Trophoblast cell (in vitro differentiated cells and primary cell): ENCODE results near the gene RRP9.
A peak's percentile ranks its signal among the peaks of the same experiment; 100 is the strongest.
"Not testable (repeated sequence)": the region's sequence is repeated elsewhere in the genome, so short reads cannot be mapped to it uniquely, and the experiment has no call there.

ENCODE experiments used
- DNase-seq, 2 donors: peaks; one replicate each; pipeline ENCODE4 v3.0.0-alpha.2; 2016
- H2AFZ ChIP-seq: 2 replicates; pipeline ENCODE4 v1.6.1; 2013; ENCODE audit warnings: low read length, moderate library complexity, mild to moderate bottlenecking; ENCODE audit not compliant: insufficient read depth, poor library complexity
- H2AK5ac ChIP-seq: 2 replicates; pipeline ENCODE4 v1.6.1; 2013; ENCODE audit warnings: mild to moderate bottlenecking, low read length
- H2BK120ac ChIP-seq: 2 replicates; pipeline ENCODE4 v1.6.1; 2013; ENCODE audit warnings: low read length, mild to moderate bottlenecking, moderate library complexity; ENCODE audit not compliant: insufficient read depth, poor library complexity
- H2BK12ac ChIP-seq: 2 replicates; pipeline ENCODE4 v1.6.1; 2013; ENCODE audit warnings: mild to moderate bottlenecking, low read length, moderate library complexity
- H2BK5ac ChIP-seq: 2 replicates; pipeline ENCODE4 v1.6.1; 2013; ENCODE audit warnings: low read length, low read depth, moderate library complexity, mild to moderate bottlenecking; ENCODE audit not compliant: poor library complexity
- H3K14ac ChIP-seq: 2 replicates; pipeline ENCODE4 v1.6.1; 2013; ENCODE audit warnings: mild to moderate bottlenecking, low read length
- H3K18ac ChIP-seq: 2 replicates; pipeline ENCODE4 v1.6.1; 2013; ENCODE audit warnings: mild to moderate bottlenecking, low read length
- H3K23ac ChIP-seq: 2 replicates; pipeline ENCODE4 v1.6.1; 2013; ENCODE audit warnings: low read length
- H3K27ac ChIP-seq: 2 replicates; pipeline ENCODE4 v1.5.1; 2013; ENCODE audit warnings: low read depth, mild to moderate bottlenecking, inconsistent platforms, low read length, moderate library complexity
- H3K27me3 ChIP-seq: 2 replicates; pipeline ENCODE4 v1.6.1; 2013; ENCODE audit warnings: inconsistent platforms, mild to moderate bottlenecking, low read length, moderate library complexity; ENCODE audit not compliant: insufficient read depth
- H3K36me3 ChIP-seq, 2 experiments: 1 replicate in 1 of 2; 2 replicates in 1 of 2; pipeline ENCODE4 v1.6.1; 2013; ENCODE audit warnings: low read length in 2 of 2, mild to moderate bottlenecking in 2 of 2, moderate library complexity in 1 of 2; ENCODE audit not compliant: insufficient read depth in 2 of 2, control insufficient read depth in 1 of 2
- H3K4ac ChIP-seq: 2 replicates; pipeline ENCODE4 v1.6.1; 2013; ENCODE audit warnings: low read depth, mild to moderate bottlenecking, low read length, moderate library complexity
- H3K4me1 ChIP-seq, 2 experiments: 1 replicate in 1 of 2; 2 replicates in 1 of 2; pipeline ENCODE4 v1.6.1; 2013; ENCODE audit warnings: low read length in 2 of 2, mild to moderate bottlenecking in 2 of 2, moderate library complexity in 1 of 2; ENCODE audit not compliant: insufficient read depth in 2 of 2, control insufficient read depth in 1 of 2
- H3K4me2 ChIP-seq: 2 replicates; pipeline ENCODE4 v1.6.1; 2013; ENCODE audit warnings: inconsistent platforms, mild to moderate bottlenecking, low read length, moderate library complexity
- H3K4me3 ChIP-seq: 2 replicates; pipeline ENCODE4 v1.5.1; 2013; ENCODE audit warnings: mild to moderate bottlenecking, low read depth, low read length, inconsistent platforms
- H3K79me1 ChIP-seq: one replicate; pipeline ENCODE4 v1.6.1; 2013; ENCODE audit warnings: low read length
- H3K79me2 ChIP-seq: 2 replicates; pipeline ENCODE4 v1.6.1; 2013; ENCODE audit warnings: low read length, mild to moderate bottlenecking; ENCODE audit not compliant: control insufficient read depth, insufficient read depth, poor library complexity
- H3K9ac ChIP-seq: 2 replicates; pipeline ENCODE4 v1.6.1; 2013; ENCODE audit warnings: mild to moderate bottlenecking, low read length
- H3K9me3 ChIP-seq: 2 replicates; pipeline ENCODE4 v1.6.1; 2013; ENCODE audit warnings: low read depth, mild to moderate bottlenecking, control low read depth, inconsistent platforms, low read length; ENCODE audit not compliant: insufficient read depth
- H4K12ac ChIP-seq: 2 replicates; pipeline ENCODE4 v1.6.1; 2013; ENCODE audit warnings: low read depth, mild to moderate bottlenecking, low read length, moderate library complexity
- H4K8ac ChIP-seq: 2 replicates; pipeline ENCODE4 v1.6.1; 2013; ENCODE audit warnings: low read depth, mild to moderate bottlenecking, low read length, moderate library complexity
- H4K91ac ChIP-seq: one replicate; pipeline ENCODE4 v1.6.1; 2013; ENCODE audit warnings: low read depth, mild to moderate bottlenecking, low read length, moderate library complexity
- WGBS: extraction: QIAGEN DNeasy Blood & Tissue Kit; methylation state at CpG from one replicate; pipeline ENCODE4 v1.1.7; 2013; ENCODE audit warnings: missing lambda C conversion rate; ENCODE audit not compliant: insufficient read length, insufficient coverage; ENCODE audit errors: extremely low coverage; 5-methylcytosine and 5-hydroxymethylcytosine counted together

The RRP9 gene

GRCh38 chr3:51931756-51932155 is 9.9 kb downstream of the RRP9 start:
- peaks cover 36 to 39% of the 10 kb centered on the region in 2 experiments for H3K36me3 ChIP-seq
- H2BK120ac ChIP-seq: no peak overlapping the region
- DNase-seq: no peak
- H2BK12ac ChIP-seq: no peak overlapping the region
- H3K4ac ChIP-seq: no peak overlapping the region
- H2AK5ac ChIP-seq: no peak overlapping the region
- WGBS: no CpG with 5 or more reads among the region's 6 CpGs
- no peak overlapping the region for H3K27ac ChIP-seq
- H3K27me3 ChIP-seq: no peaks in the 10 kb centered on the region
- no peaks in the 10 kb centered on the region for H3K79me2 ChIP-seq
- no peaks in the 10 kb centered on the region for H3K79me1 ChIP-seq
- H3K9ac ChIP-seq: no peak overlapping the region
- H3K23ac ChIP-seq: no peak overlapping the region
- no peak overlapping the region for H3K4me2 ChIP-seq
- no peak overlapping the region for H3K4me3 ChIP-seq
- H4K91ac ChIP-seq: no peak overlapping the region
- no peak overlapping the region for H4K8ac ChIP-seq
- no peak overlapping the region for H3K18ac ChIP-seq
- H3K14ac ChIP-seq: no peak overlapping the region
- H3K4me1 ChIP-seq: no peaks in the 10 kb centered on the region
- no peak overlapping the region for H2BK5ac ChIP-seq
- H3K9me3 ChIP-seq: peaks cover 2% of the 10 kb centered on the region
- no peak overlapping the region for H2AFZ ChIP-seq
- no peak overlapping the region for H4K12ac ChIP-seq

DNA sequence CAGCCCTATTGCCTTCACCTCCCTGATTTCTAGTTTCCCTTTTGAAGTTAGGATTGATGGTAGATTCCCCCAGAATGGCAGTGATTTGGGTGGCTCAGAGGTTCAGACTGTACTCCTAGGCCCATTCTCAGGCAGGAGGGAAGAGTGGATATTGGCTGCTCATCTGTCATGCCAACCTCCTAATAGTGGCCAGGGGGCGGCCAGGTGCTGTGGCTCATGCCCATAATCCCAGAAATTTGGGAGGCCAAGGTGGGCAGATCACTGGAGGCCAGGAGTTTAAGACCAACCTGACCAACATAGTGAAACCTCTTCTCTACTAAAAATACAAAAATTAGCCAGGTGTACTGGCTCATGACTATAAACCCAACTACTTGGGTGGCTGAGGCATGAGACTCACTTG is 11.3 kb downstream of the RRP9 start:
- no peak overlapping the region for H3K4me3 ChIP-seq
- H4K12ac ChIP-seq: no peak overlapping the region
- no peak overlapping the region for H2BK12ac ChIP-seq
- no peak overlapping the region for H2AK5ac ChIP-seq
- H3K27ac ChIP-seq: no peak overlapping the region
- no peak overlapping the region for H3K23ac ChIP-seq
- H3K4me1 ChIP-seq: no peaks in the 10 kb centered on the region
- no peaks in the 10 kb centered on the region for H3K79me1 ChIP-seq
- H3K4me2 ChIP-seq: no peak overlapping the region
- no peak overlapping the region for H3K4ac ChIP-seq
- no peak for DNase-seq
- H4K8ac ChIP-seq: no peak overlapping the region
- no peak overlapping the region for H3K18ac ChIP-seq
- no peaks in the 10 kb centered on the region for H3K79me2 ChIP-seq
- H3K36me3 ChIP-seq: peaks cover 25 to 30% of the 10 kb centered on the region in 2 experiments
- no peak overlapping the region for H3K9ac ChIP-seq
- no peak overlapping the region for H2BK5ac ChIP-seq
- H4K91ac ChIP-seq: no peak overlapping the region
- no CpG with 5 or more reads among the region's 1 CpG for WGBS
- H3K9me3 ChIP-seq: peaks cover 2% of the 10 kb centered on the region
- no peaks in the 10 kb centered on the region for H3K27me3 ChIP-seq
- H2BK120ac ChIP-seq: no peak overlapping the region
- H2AFZ ChIP-seq: no peak overlapping the region
- H3K14ac ChIP-seq: no peak overlapping the region

GRCh38 chr3:51929420-51930003 is 12.2 kb downstream of the RRP9 start:
- Histone ChIP-seq H3K36me3 (peaks cover 17 to 23% of the 10 kb centered on the region in 2 experiments), H2BK5ac (no peak overlapping the region), H4K12ac (no peak overlapping the region), H4K8ac (no peak overlapping the region), H2AFZ (no peak overlapping the region), H3K14ac (no peak overlapping the region), H3K9ac (no peak overlapping the region), H2AK5ac (no peak overlapping the region), H3K27me3 (no peaks in the 10 kb centered on the region), H3K4ac (no peak overlapping the region), H3K4me1 (no peaks in the 10 kb centered on the region), H3K9me3 (peaks cover 2% of the 10 kb centered on the region), H3K23ac (no peak overlapping the region), H3K79me1 (no peaks in the 10 kb centered on the region), H3K79me2 (no peaks in the 10 kb centered on the region), H3K4me3 (no peak overlapping the region), H2BK120ac (no peak overlapping the region), H3K18ac (no peak overlapping the region), H4K91ac (no peak overlapping the region), H3K27ac (no peak overlapping the region), H2BK12ac (no peak overlapping the region), H3K4me2 (no peak overlapping the region)
- no CpG with 5 or more reads among the region's 5 CpGs for WGBS
- peak in 1 of 2 donors; percentile 4 for DNase-seq

GRCh38 chr3:51928981-51929380 is 12.7 kb downstream of the RRP9 start:
- not testable (repeated sequence) for H2BK120ac ChIP-seq, H3K4me1 ChIP-seq, H2BK5ac ChIP-seq, H3K4ac ChIP-seq, H3K79me2 ChIP-seq, H3K14ac ChIP-seq, H3K23ac ChIP-seq, H3K9ac ChIP-seq, H4K91ac ChIP-seq, H3K27me3 ChIP-seq, H2AFZ ChIP-seq, H4K12ac ChIP-seq, H3K9me3 ChIP-seq, H2BK12ac ChIP-seq, H3K4me3 ChIP-seq, DNase-seq, H3K79me1 ChIP-seq, H3K18ac ChIP-seq, H3K4me2 ChIP-seq, H2AK5ac ChIP-seq, H3K27ac ChIP-seq, H4K8ac ChIP-seq
- WGBS: no CpG with 5 or more reads among the region's 3 CpGs
- peaks cover 12 to 17% of the 10 kb centered on the region in 2 experiments for H3K36me3 ChIP-seq
